GM20431 (cell line): ENCODE data around the gene PIEZO2.
"Not testable (repeated sequence)": the region's sequence is repeated elsewhere in the genome, so short reads cannot be mapped to it uniquely, and the experiment has no call there.

Source experiments
- in situ Hi-C: fragments of 300-500 bp; cut with MseI, MboI; formaldehyde crosslinking; loops from one replicate; pipeline ENCODE4 v1.15.0; 2020; ENCODE audit warnings: low sequenced_read_pairs; ENCODE audit not compliant: unreplicated experiment

Gene PIEZO2

GRCh38 chr18:11149441-11150270 lies at the start of gene PIEZO2:
Gene PIEZO2 (minus strand): TSS chr18:11149569. CDS start chr18:11148588, 981 bp downstream.
- in situ Hi-C loops = loop anchor here (25.0 kb wide), 1 partner anchor 587 kb away; no protein-coding TSS in a partner anchor

- in situ Hi-C loops = no loop called here
Observed at GRCh38 chr18:11183637-11184036, 34.3 kb upstream of the PIEZO2 start.

- in situ Hi-C loops = not testable (repeated sequence)
Observed at GRCh38 chr18:11181629-11182028, 32.3 kb upstream of the PIEZO2 start.

- in situ Hi-C loops = no loop called here
Observed at GRCh38 chr18:11179959-11180519, 30.7 kb upstream of the PIEZO2 start.

- in situ Hi-C loops = no loop called here
Observed at GRCh38 chr18:11178951-11179549, 29.7 kb upstream of the PIEZO2 start.

- in situ Hi-C loops = no loop called here
Observed at GRCh38 chr18:11177382-11177781, 28.0 kb upstream of the PIEZO2 start.

- in situ Hi-C loops = no loop called here
Observed at GRCh38 chr18:11176481-11176881, 27.1 kb upstream of the PIEZO2 start.

GRCh38 chr18:11175266-11175979 lies 26.1 kb upstream of the PIEZO2 start:
- in situ Hi-C loops = no loop called here

GRCh38 chr18:11174179-11174578 lies 24.8 kb upstream of the PIEZO2 start:
- in situ Hi-C loops = loop anchor here (25.0 kb wide), 1 partner anchor 612 kb away; no protein-coding TSS in a partner anchor

GRCh38 chr18:11167778-11168177 lies 18.4 kb upstream of the PIEZO2 start:
- in situ Hi-C loops = loop anchor here (25.0 kb wide), 1 partner anchor 605 kb away; no protein-coding TSS in a partner anchor

- in situ Hi-C loops = loop anchor here (25.0 kb wide), 1 partner anchor 604 kb away; no protein-coding TSS in a partner anchor
Observed at GRCh38 chr18:11165952-11166351, 16.6 kb upstream of the PIEZO2 start.

- in situ Hi-C loops = loop anchor here (25.0 kb wide), 1 partner anchor 603 kb away; no protein-coding TSS in a partner anchor
Observed at GRCh38 chr18:11165138-11165537, 15.8 kb upstream of the PIEZO2 start.

- in situ Hi-C loops = loop anchor here (25.0 kb wide), 1 partner anchor 601 kb away; no protein-coding TSS in a partner anchor
Observed at GRCh38 chr18:11163665-11164064, 14.3 kb upstream of the PIEZO2 start.

- in situ Hi-C loops = loop anchor here (25.0 kb wide), 1 partner anchor 601 kb away; no protein-coding TSS in a partner anchor
Observed at GRCh38 chr18:11162889-11163288, 13.5 kb upstream of the PIEZO2 start.

- in situ Hi-C loops = loop anchor here (25.0 kb wide), 1 partner anchor 600 kb away; no protein-coding TSS in a partner anchor
Observed at GRCh38 chr18:11162462-11162861, 13.1 kb upstream of the PIEZO2 start.

- in situ Hi-C loops = loop anchor here (25.0 kb wide), 1 partner anchor 598 kb away; no protein-coding TSS in a partner anchor
Observed at GRCh38 chr18:11160313-11160712, 10.9 kb upstream of the PIEZO2 start.

- in situ Hi-C loops = loop anchor here (25.0 kb wide), 1 partner anchor 598 kb away; no protein-coding TSS in a partner anchor
Observed at GRCh38 chr18:11159844-11160243, 10.5 kb upstream of the PIEZO2 start.

GRCh38 chr18:11156978-11157377 lies 7.6 kb upstream of the PIEZO2 start:
- in situ Hi-C loops = loop anchor here (25.0 kb wide), 1 partner anchor 595 kb away; no protein-coding TSS in a partner anchor

GRCh38 chr18:11155034-11155759 lies 5.8 kb upstream of the PIEZO2 start:
- in situ Hi-C loops = loop anchor here (25.0 kb wide), 1 partner anchor 593 kb away; no protein-coding TSS in a partner anchor
